H9 (cell line): ENCODE measurements around the gene KLF11. TPM values are rescaled to one million over a fixed set of nuclear protein-coding genes. Genes with fewer than 3 reads are reported as not detected.

Source experiments
- DNase-seq: peaks from one replicate; pipeline ENCODE4 v3.0.0-alpha.2; 2017
- H2AFZ ChIP-seq: one replicate; pipeline ENCODE4 v1.6.1; 2013; ENCODE audit warnings: mild to moderate bottlenecking, low read length, control low read depth, moderate library complexity
- H2AK5ac ChIP-seq: 2 replicates; pipeline ENCODE4 v1.6.1; 2013; ENCODE audit warnings: low read length, control low read depth, mixed read lengths; ENCODE audit not compliant: insufficient read length
- H2BK120ac ChIP-seq: one replicate; pipeline ENCODE4 v1.6.1; 2013; ENCODE audit warnings: low read depth, mild to moderate bottlenecking, low read length, control low read depth, inconsistent platforms; ENCODE audit not compliant: poor library complexity, severe bottlenecking
- H2BK12ac ChIP-seq: 2 replicates; pipeline ENCODE4 v1.6.1; 2013; ENCODE audit warnings: low read length, control low read depth, mixed read lengths, low read depth; ENCODE audit not compliant: insufficient read length
- H2BK15ac ChIP-seq: 2 replicates; pipeline ENCODE4 v1.6.1; 2013; ENCODE audit warnings: low read depth, low read length, control low read depth
- H2BK20ac ChIP-seq: one replicate; pipeline ENCODE4 v1.6.1; 2013; ENCODE audit warnings: low read depth, mild to moderate bottlenecking, low read length, control low read depth, inconsistent platforms; ENCODE audit not compliant: poor library complexity, severe bottlenecking
- H2BK5ac ChIP-seq: 2 replicates; pipeline ENCODE4 v1.6.1; 2013; ENCODE audit warnings: low read length, control low read depth, mixed read lengths; ENCODE audit not compliant: insufficient read length
- H3K14ac ChIP-seq: 2 replicates; pipeline ENCODE4 v1.6.1; 2013; ENCODE audit warnings: low read length, control low read depth; ENCODE audit not compliant: insufficient read depth
- H3K18ac ChIP-seq: 2 replicates; pipeline ENCODE4 v1.6.1; 2013; ENCODE audit warnings: low read depth, mild to moderate bottlenecking, mixed read lengths, low read length, control low read depth; ENCODE audit not compliant: insufficient read length
- H3K23ac ChIP-seq: 2 replicates; pipeline ENCODE4 v1.6.1; 2013; ENCODE audit warnings: low read length, control low read depth, mixed read lengths, low read depth; ENCODE audit not compliant: insufficient read length
- H3K23me2 ChIP-seq: 2 replicates; pipeline ENCODE4 v1.6.1; 2013; ENCODE audit warnings: low read depth, mild to moderate bottlenecking, mixed read lengths, low read length, control low read depth; ENCODE audit not compliant: insufficient read length, poor library complexity, severe bottlenecking
- H3K27ac ChIP-seq: 2 replicates; pipeline ENCODE4 v1.5.1; 2013; ENCODE audit warnings: low read length, control low read depth, mixed read lengths, low read depth; ENCODE audit not compliant: insufficient read length
- H3K27me3 ChIP-seq: 2 replicates; pipeline ENCODE4 v1.6.1; 2013; ENCODE audit warnings: low read length, control low read depth, inconsistent platforms; ENCODE audit not compliant: insufficient read depth
- H3K4ac ChIP-seq: 2 replicates; pipeline ENCODE4 v1.6.1; 2013; ENCODE audit warnings: low read depth, mild to moderate bottlenecking, control low read depth, inconsistent platforms, low read length, moderate library complexity
- H3K4me1 ChIP-seq: 2 replicates; pipeline ENCODE4 v1.6.1; 2013; ENCODE audit warnings: low read length, control low read depth, inconsistent platforms; ENCODE audit not compliant: insufficient read depth
- H3K4me2 ChIP-seq: 2 replicates; pipeline ENCODE4 v1.6.1; 2013; ENCODE audit warnings: low read length, control low read depth, mixed read lengths; ENCODE audit not compliant: insufficient read length, insufficient read depth
- H3K56ac ChIP-seq: 2 replicates; pipeline ENCODE4 v1.6.1; 2013; ENCODE audit warnings: low read depth, mild to moderate bottlenecking, mixed read lengths, low read length, control low read depth; ENCODE audit not compliant: insufficient read length
- H3K79me1 ChIP-seq: 2 replicates; pipeline ENCODE4 v1.6.1; 2013; ENCODE audit warnings: low read depth, mild to moderate bottlenecking, moderate library complexity, low read length, control low read depth, inconsistent platforms; ENCODE audit not compliant: insufficient read depth, poor library complexity, severe bottlenecking
- H3K79me2 ChIP-seq: 2 replicates; pipeline ENCODE4 v1.6.1; 2013; ENCODE audit warnings: low read length, control low read depth, inconsistent platforms; ENCODE audit not compliant: insufficient read depth
- H3K9ac ChIP-seq: 2 replicates; pipeline ENCODE4 v1.6.1; 2013; ENCODE audit warnings: low read length, control low read depth, mixed read lengths; ENCODE audit not compliant: insufficient read length; ENCODE audit errors: extremely low read depth
- H3K9me3 ChIP-seq: one replicate; pipeline ENCODE4 v1.6.1; 2013; ENCODE audit warnings: low read depth, low read length, inconsistent platforms; ENCODE audit not compliant: control insufficient read depth
- H3T11ph ChIP-seq: one replicate; pipeline ENCODE4 v1.6.1; 2013; ENCODE audit warnings: mild to moderate bottlenecking, low read length, control low read depth, inconsistent platforms
- H4K20me1 ChIP-seq: one replicate; pipeline ENCODE4 v1.6.1; 2013; ENCODE audit not compliant: control insufficient read depth, insufficient read length, insufficient read depth
- H4K5ac ChIP-seq: 2 replicates; pipeline ENCODE4 v1.6.1; 2013; ENCODE audit warnings: low read depth, mild to moderate bottlenecking, mixed read lengths, low read length, control low read depth; ENCODE audit not compliant: insufficient read length
- H4K8ac ChIP-seq: replicated peaks from 2 replicates; pipeline ENCODE4 v1.6.1; 2013; ENCODE audit warnings: low read length, control low read depth, mixed read lengths, low read depth; ENCODE audit not compliant: insufficient read length
- H4K91ac ChIP-seq: 2 replicates; pipeline ENCODE4 v1.6.1; 2013; ENCODE audit warnings: low read depth, mild to moderate bottlenecking, moderate library complexity, mixed read lengths, low read length, control low read depth; ENCODE audit not compliant: insufficient read length
- H3K27ac Mint-ChIP-seq, 3 experiments: 2 replicates in 2 of 3; 3 replicates in 1 of 3; pipeline ENCODE4 v1.8.0; 2020 to 2021; ENCODE audit warnings: mixed read lengths in 3 of 3, mild to moderate bottlenecking in 1 of 3, moderate library complexity in 1 of 3
- H3K27me3 Mint-ChIP-seq: 2 replicates; pipeline ENCODE4 v1.8.0; 2021; ENCODE audit warnings: low read depth, mild to moderate bottlenecking, moderate library complexity, mixed read lengths
- H3K36me3 Mint-ChIP-seq, 3 experiments: 2 replicates in 2 of 3; 3 replicates in 1 of 3; pipeline ENCODE4 v1.8.0; 2020 to 2021; ENCODE audit warnings: low read depth in 3 of 3, mixed read lengths in 3 of 3; ENCODE audit not compliant: insufficient read depth in 1 of 3
- H3K4me1 Mint-ChIP-seq, 2 experiments: 2 replicates each; pipeline ENCODE4 v1.8.0; 2020; ENCODE audit warnings: mixed read lengths in 2 of 2
- H3K4me3 Mint-ChIP-seq, 2 experiments: 2 replicates in 1 of 2; 3 replicates in 1 of 2; pipeline ENCODE4 v1.8.0; 2020 to 2021; ENCODE audit warnings: mild to moderate bottlenecking in 2 of 2, mixed read lengths in 2 of 2, moderate library complexity in 1 of 2
- H3K9me3 Mint-ChIP-seq, 2 experiments: 2 replicates in 1 of 2; 3 replicates in 1 of 2; pipeline ENCODE4 v1.8.0; 2020; ENCODE audit warnings: mild to moderate bottlenecking in 2 of 2, mixed read lengths in 2 of 2, moderate library complexity in 1 of 2
- WGBS: extraction: QIAGEN DNeasy Blood & Tissue Kit; methylation state at CpG from one replicate; pipeline ENCODE4 v1.1.7; 2013; ENCODE audit warnings: missing lambda C conversion rate, low lambda C conversion rate, mixed read lengths; ENCODE audit not compliant: insufficient read length; ENCODE audit errors: extremely low coverage; 5-methylcytosine and 5-hydroxymethylcytosine counted together
- total RNA-seq: library from RNA; stranded (reverse); gene quantifications from 2 replicates; pipeline ENCODE4 v1.2.1, GENCODE V29; 2021
- TF ChIP-seq, protein P1 (sequence below): fragments of 200-600 bp; sonication (generic); conservative IDR thresholded peaks from 3 replicates; pipeline ENCODE4 v1.8.0; 2021; ENCODE audit warnings: antibody characterized with exemption, mild to moderate bottlenecking

The KLF11 gene
- total RNA-seq, 1 experiment from 2014 or later: 15.5 TPM

GRCh38 chr2:9996321-9996720 lies 47.0 kb upstream of the KLF11 start:
- no peak overlapping the region for H3K9ac ChIP-seq
- no peaks in the 10 kb centered on the region; the same call in 1 of the 2 replicates for H3K4me1 ChIP-seq
- H3K4ac ChIP-seq: no peak overlapping the region
- no peak overlapping the region for H2AFZ ChIP-seq
- no peak overlapping the region for H3K23ac ChIP-seq
- no peak overlapping the region for H2BK15ac ChIP-seq
- H3K27me3 Mint-ChIP-seq: peaks cover 3% of the 10 kb centered on the region; the same call in 1 of the 2 replicates
- no peak overlapping the region for H4K5ac ChIP-seq
- H3K27me3 ChIP-seq: no peaks in the 10 kb centered on the region
- H2BK5ac ChIP-seq: no peak overlapping the region
- H3K27ac Mint-ChIP-seq: no peak overlapping the region; a peak in 2 of 7 replicates
- H3K9me3 Mint-ChIP-seq: no peaks in the 10 kb centered on the region
- H3K23me2 ChIP-seq: no peaks in the 10 kb centered on the region
- H3K4me1 Mint-ChIP-seq: peaks cover 3 to 10% of the 10 kb centered on the region in 2 experiments
- no peak overlapping the region for H2BK12ac ChIP-seq
- H3K4me3 Mint-ChIP-seq: no peak overlapping the region
- H3K36me3 Mint-ChIP-seq: peaks cover 0 to 5% (median 0%) of the 10 kb centered on the region in 3 experiments; a peak in 1 of 7 replicates
- no peak overlapping the region for H3K14ac ChIP-seq
- no peak overlapping the region for H3K56ac ChIP-seq
- TF ChIP-seq, protein P1, sequence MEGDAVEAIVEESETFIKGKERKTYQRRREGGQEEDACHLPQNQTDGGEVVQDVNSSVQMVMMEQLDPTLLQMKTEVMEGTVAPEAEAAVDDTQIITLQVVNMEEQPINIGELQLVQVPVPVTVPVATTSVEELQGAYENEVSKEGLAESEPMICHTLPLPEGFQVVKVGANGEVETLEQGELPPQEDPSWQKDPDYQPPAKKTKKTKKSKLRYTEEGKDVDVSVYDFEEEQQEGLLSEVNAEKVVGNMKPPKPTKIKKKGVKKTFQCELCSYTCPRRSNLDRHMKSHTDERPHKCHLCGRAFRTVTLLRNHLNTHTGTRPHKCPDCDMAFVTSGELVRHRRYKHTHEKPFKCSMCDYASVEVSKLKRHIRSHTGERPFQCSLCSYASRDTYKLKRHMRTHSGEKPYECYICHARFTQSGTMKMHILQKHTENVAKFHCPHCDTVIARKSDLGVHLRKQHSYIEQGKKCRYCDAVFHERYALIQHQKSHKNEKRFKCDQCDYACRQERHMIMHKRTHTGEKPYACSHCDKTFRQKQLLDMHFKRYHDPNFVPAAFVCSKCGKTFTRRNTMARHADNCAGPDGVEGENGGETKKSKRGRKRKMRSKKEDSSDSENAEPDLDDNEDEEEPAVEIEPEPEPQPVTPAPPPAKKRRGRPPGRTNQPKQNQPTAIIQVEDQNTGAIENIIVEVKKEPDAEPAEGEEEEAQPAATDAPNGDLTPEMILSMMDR: no peak
- H2BK120ac ChIP-seq: no peak overlapping the region
- no peak overlapping the region for H3K27ac ChIP-seq
- no peaks in the 10 kb centered on the region for H4K20me1 ChIP-seq
- H3K79me2 ChIP-seq: no peaks in the 10 kb centered on the region
- no peaks in the 10 kb centered on the region for H3K79me1 ChIP-seq
- no peaks in the 10 kb centered on the region for H3K9me3 ChIP-seq
- no peak overlapping the region for H3T11ph ChIP-seq
- no peak overlapping the region for H3K18ac ChIP-seq
- H4K91ac ChIP-seq: no peak overlapping the region
- no CpG with 5 or more reads among the region's 7 CpGs for WGBS
- no peak overlapping the region for H2AK5ac ChIP-seq
- no peak for DNase-seq
- no peak overlapping the region for H2BK20ac ChIP-seq
- no peak overlapping the region for H4K8ac ChIP-seq
- H3K4me2 ChIP-seq: no peak overlapping the region
